H1 (cell line): ENCODE measurements around the gene MORN4. TPM values are rescaled to one million over a fixed set of nuclear protein-coding genes. Genes with fewer than 3 reads are reported as not detected.

Experiments used
- CTCF ChIA-PET: fragments of 300-600 bp; sonication (Branson Sonifier 250); formaldehyde crosslinking; loops from one replicate; lab custom pipeline; 2021; ENCODE audit not compliant: partially characterized antibody; lab: Charles Lee
- POLR2A ChIA-PET: fragments of 300-600 bp; sonication (Branson Sonifier 250); formaldehyde crosslinking; loops from one replicate; lab custom pipeline; 2021; ENCODE audit warnings: inconsistent platforms; ENCODE audit not compliant: partially characterized antibody; lab: Charles Lee
- DNase-seq, 2 experiments: peaks; one replicate each; pipeline versions ENCODE4 v3.0.0 to v3.0.0-alpha.2; 2010 to 2022; ENCODE audit warnings: low spot score in 2 of 2, low read depth in 1 of 2, mixed read lengths in 1 of 2
- FAIRE-seq: peaks from 2 replicates; lab custom pipeline; 2011; peaks lifted over from hg19 to GRCh38; lab: Jason Lieb, UNC
- H2AFZ ChIP-seq: 2 replicates; pipeline ENCODE4 v1.8.1; 2012; ENCODE audit warnings: low read length, inconsistent platforms
- H2AK5ac ChIP-seq: 2 replicates; pipeline ENCODE4 v1.6.1; 2013; ENCODE audit warnings: low read depth, low read length
- H2BK120ac ChIP-seq: replicated peaks from 2 replicates; pipeline ENCODE3; 2013; ENCODE audit warnings: low read depth, low read length, inconsistent platforms
- H2BK12ac ChIP-seq: 2 replicates; pipeline ENCODE4 v1.6.1; 2013; ENCODE audit warnings: low read depth, low read length
- H2BK15ac ChIP-seq: 2 replicates; pipeline ENCODE4 v1.6.1; 2013; ENCODE audit warnings: low read length
- H2BK20ac ChIP-seq: 2 replicates; pipeline ENCODE4 v1.6.1; 2013; ENCODE audit warnings: low read length
- H2BK5ac ChIP-seq: 2 replicates; pipeline ENCODE4 v1.6.1; 2013; ENCODE audit warnings: low read depth, low read length
- H3K14ac ChIP-seq: 2 replicates; pipeline ENCODE4 v1.6.1; 2013; ENCODE audit warnings: inconsistent platforms; ENCODE audit not compliant: insufficient read length
- H3K18ac ChIP-seq: 2 replicates; pipeline ENCODE4 v1.6.1; 2013; ENCODE audit warnings: low read length; ENCODE audit errors: extremely low read depth
- H3K23ac ChIP-seq: 2 replicates; pipeline ENCODE4 v1.6.1; 2013; ENCODE audit warnings: inconsistent platforms; ENCODE audit not compliant: insufficient read length
- H3K23me2 ChIP-seq: 2 replicates; pipeline ENCODE4 v1.6.1; 2013; ENCODE audit warnings: low read depth, low read length
- H3K27ac ChIP-seq: 2 replicates; pipeline ENCODE4 v1.6.1; 2011; ENCODE audit warnings: low read depth, low read length, inconsistent platforms
- H3K27me3 ChIP-seq, 4 experiments: replicated peaks in 1 of 4; 1 replicate in 1 of 4; 2 replicates in 3 of 4; pipeline versions ENCODE4 v1.6.1 to v1.8.1; 2011 to 2013; ENCODE audit warnings: low read length in 3 of 4, mild to moderate bottlenecking in 3 of 4, inconsistent platforms in 2 of 4, mixed read lengths in 2 of 4, moderate library complexity in 1 of 4; ENCODE audit not compliant: control insufficient read depth in 3 of 4, insufficient read depth in 3 of 4; ENCODE audit errors: extremely low read depth in 1 of 4
- H3K36me3 ChIP-seq, 4 experiments: 2 replicates each; pipeline versions ENCODE4 v1.6.1 to v1.8.1; 2011 to 2013; ENCODE audit warnings: mild to moderate bottlenecking in 4 of 4, low read length in 3 of 4, moderate library complexity in 2 of 4, control low read depth in 1 of 4, inconsistent platforms in 1 of 4; ENCODE audit not compliant: insufficient read depth in 4 of 4, control insufficient read depth in 2 of 4
- H3K4ac ChIP-seq: replicated peaks from 2 replicates; pipeline ENCODE3; 2013; ENCODE audit warnings: low read length, low read depth, mixed read lengths, inconsistent platforms; ENCODE audit not compliant: insufficient read length
- H3K4me1 ChIP-seq, 4 experiments: replicated peaks in 1 of 4; 1 replicate in 1 of 4; 2 replicates in 3 of 4; pipeline versions ENCODE4 v1.6.1 to v1.8.1; 2011 to 2013; ENCODE audit warnings: low read length in 3 of 4, inconsistent platforms in 2 of 4, mixed read lengths in 1 of 4; ENCODE audit not compliant: insufficient read depth in 4 of 4, control insufficient read depth in 3 of 4
- H3K4me2 ChIP-seq, 2 experiments: 2 replicates each; pipeline versions ENCODE4 v1.6.1 to v1.8.1; 2011 to 2013; ENCODE audit warnings: low read depth in 2 of 2, low read length in 2 of 2, control low read depth in 1 of 2, inconsistent platforms in 1 of 2, mild to moderate bottlenecking in 1 of 2; ENCODE audit not compliant: insufficient read depth in 1 of 2
- H3K4me3 ChIP-seq, 4 experiments: fragments of 200-600, 300-600 bp in 1 of 4; sonication (generic), shearing (Covaris generic), sonication (Bioruptor Twin) in 1 of 4; 2 replicates each; pipeline versions ENCODE4 v1.5.1 to v1.8.1; 2011 to 2016; ENCODE audit warnings: low read length in 4 of 4, low read depth in 3 of 4, control low read depth in 2 of 4, inconsistent platforms in 2 of 4, mild to moderate bottlenecking in 2 of 4, mixed read lengths in 1 of 4, moderate library complexity in 1 of 4; ENCODE audit not compliant: insufficient read depth in 2 of 4; ENCODE audit errors: extremely low read depth in 1 of 4
- H3K56ac ChIP-seq: replicated peaks from 2 replicates; pipeline ENCODE3; 2013; ENCODE audit warnings: low read depth, mild to moderate bottlenecking, mixed read lengths, low read length, inconsistent platforms; ENCODE audit not compliant: insufficient read length
- H3K79me1 ChIP-seq: 2 replicates; pipeline ENCODE4 v1.6.1; 2013; ENCODE audit warnings: low read depth, low read length, control low read depth
- H3K79me2 ChIP-seq, 2 experiments: 2 replicates each; pipeline versions ENCODE4 v1.6.1 to v1.8.1; 2012 to 2013; ENCODE audit warnings: low read length in 2 of 2, mild to moderate bottlenecking in 2 of 2, inconsistent platforms in 1 of 2; ENCODE audit not compliant: insufficient read depth in 2 of 2, control insufficient read depth in 1 of 2
- H3K9ac ChIP-seq, 4 experiments: replicated peaks in 1 of 4; 1 replicate in 1 of 4; 2 replicates in 3 of 4; pipeline versions ENCODE4 v1.6.1 to v1.8.1; 2011 to 2013; ENCODE audit warnings: low read depth in 3 of 4, low read length in 3 of 4, control low read depth in 2 of 4, mild to moderate bottlenecking in 2 of 4, moderate library complexity in 2 of 4, inconsistent platforms in 1 of 4; ENCODE audit errors: extremely low read depth in 1 of 4
- H3K9me3 ChIP-seq, 2 experiments: 2 replicates each; pipeline versions ENCODE4 v1.6.1 to v1.8.1; 2012 to 2013; ENCODE audit warnings: mild to moderate bottlenecking in 2 of 2, moderate library complexity in 2 of 2, control low read depth in 1 of 2, inconsistent platforms in 1 of 2, low read depth in 1 of 2, low read length in 1 of 2, mixed read lengths in 1 of 2; ENCODE audit not compliant: insufficient read depth in 2 of 2
- H4K20me1 ChIP-seq, 2 experiments: replicated peaks in 1 of 2; 2 replicates each; pipeline versions ENCODE3 to v1.8.1; 2011 to 2013; ENCODE audit warnings: inconsistent platforms in 2 of 2, low read length in 2 of 2, mild to moderate bottlenecking in 1 of 2; ENCODE audit not compliant: insufficient read depth in 2 of 2, control insufficient read depth in 1 of 2
- H4K5ac ChIP-seq: 2 replicates; pipeline ENCODE4 v1.6.1; 2013; ENCODE audit warnings: low read length, low read depth, mixed read lengths, inconsistent platforms; ENCODE audit not compliant: insufficient read length
- H4K8ac ChIP-seq: 2 replicates; pipeline ENCODE4 v1.8.0; 2013; ENCODE audit warnings: mild to moderate bottlenecking, moderate library complexity, low read length, inconsistent platforms; ENCODE audit not compliant: insufficient read depth; ENCODE audit errors: extremely low read depth
- H4K91ac ChIP-seq: replicated peaks from 2 replicates; pipeline ENCODE3; 2013; ENCODE audit warnings: low read length, mixed read lengths, inconsistent platforms; ENCODE audit not compliant: insufficient read length
- BACH1 ChIP-seq: IDR thresholded peaks from 2 replicates; pipeline ENCODE4 v1.6.1; 2012; ENCODE audit warnings: low read length, improper control_type of control experiment
- KDM1A ChIP-seq: fragments of 200-600, 300-600 bp; sonication (generic); IDR thresholded peaks from 2 replicates; pipeline ENCODE4 v1.7.1; 2016; ENCODE audit warnings: mild to moderate bottlenecking, low read length, borderline replicate concordance
- RFX5 ChIP-seq: IDR thresholded peaks from 2 replicates; pipeline ENCODE4 v1.6.1; 2011; ENCODE audit warnings: low read depth, low read length, improper control_type of control experiment, borderline replicate concordance
- WGBS, 2 experiments: shearing (Covaris generic) in 1 of 2; methylation state at CpG; one replicate each; pipeline versions ENCODE4 v1.1.6 to v1.1.7; 2013 to 2015; ENCODE audit warnings: low lambda C conversion rate in 2 of 2, mixed read lengths in 2 of 2, inconsistent platforms in 1 of 2, low coverage in 1 of 2, missing lambda C conversion rate in 1 of 2; ENCODE audit not compliant: insufficient replicate concordance in 2 of 2, insufficient coverage in 1 of 2, insufficient read length in 1 of 2; ENCODE audit errors: extremely low coverage in 1 of 2, missing lambda C conversion rate in 1 of 2; 5-methylcytosine and 5-hydroxymethylcytosine counted together
- polyA plus RNA-seq, 7 experiments: library from polyadenylated mRNA; depleted of rRNA in 3 of 7; stranded (reverse) in 5 of 7; unstranded in 2 of 7; fragments of >200 nt in 5 of 7; fragments of 200-250 nt in 2 of 7; gene quantifications; 1 replicate in 5 of 7; 2 replicates in 1 of 7; 4 replicates in 1 of 7; pipeline versions ENCODE4 v1.2.1 to v1.2.3, GENCODE V29; 2011 to 2013; ENCODE audit warnings: missing spikeins in 2 of 7, mixed read lengths in 2 of 7
- total RNA-seq: library from RNA; stranded (reverse); fragmentation: NEBNext Ultra II Directional; extraction: Animal tissue kit (Norgen Biotek cat#: 25700); gene quantifications from 2 replicates; pipeline ENCODE4 v1.2.1, GENCODE V29; 2021

Gene MORN4
- total and polyA plus RNA-seq, 2 of the 8 experiments (the other 6 are each of a cell fraction or from before 2014, with no cell fraction given) = 13.6 to 22.0 TPM

GRCh38 chr10:97650726-97651125 is 17.4 kb upstream of the MORN4 start:
- no peak overlapping the region for H2BK5ac ChIP-seq
- no peaks in the 10 kb centered on the region for H3K27me3 ChIP-seq
- no peak overlapping the region for H2AFZ ChIP-seq
- H2BK15ac ChIP-seq = no peak overlapping the region
- peaks cover 0 to under 1% of the 10 kb centered on the region in 2 experiments for H4K20me1 ChIP-seq
- no peak overlapping the region for H3K27ac ChIP-seq
- no peak overlapping the region for H3K4me3 ChIP-seq
- TF ChIP-seq BACH1 (no peak), RFX5 (no peak), KDM1A (no peak)
- no peak overlapping the region for H4K8ac ChIP-seq
- no peaks in the 10 kb centered on the region for H3K9me3 ChIP-seq
- ChIA-PET CTCF (interaction anchor here (0.9 kb wide), 1 partner anchor 9 kb away, joined by 6 read pairs; no protein-coding TSS in a partner anchor), POLR2A (no interaction called here)
- no peak overlapping the region for H3K4ac ChIP-seq
- H4K5ac ChIP-seq = no peak overlapping the region
- no peak overlapping the region for H2BK20ac ChIP-seq
- H3K23ac ChIP-seq = no peak overlapping the region
- FAIRE-seq (no peak), DNase-seq (no peak)
- no peak overlapping the region for H2BK12ac ChIP-seq
- no peak overlapping the region for H3K4me2 ChIP-seq
- H3K36me3 ChIP-seq = peaks cover 11 to 45% (median 30%) of the 10 kb centered on the region in 4 experiments
- peaks cover 5 to 11% (median 9%) of the 10 kb centered on the region in 4 experiments; a peak in 6 of 7 replicates for H3K4me1 ChIP-seq
- no peak overlapping the region for H3K18ac ChIP-seq
- H4K91ac ChIP-seq = no peak overlapping the region
- no peak overlapping the region for H2AK5ac ChIP-seq
- no peak overlapping the region for H3K9ac ChIP-seq
- no peaks in the 10 kb centered on the region for H3K23me2 ChIP-seq
- no peak overlapping the region for H2BK120ac ChIP-seq
- WGBS, 2 experiments = 88% methylated on average over 3 of the region's 3 CpGs; no CpG with 5 or more reads in 1 of the 2 experiments
- H3K79me2 ChIP-seq = peaks cover 5 to 29% of the 10 kb centered on the region in 2 experiments; a peak in 3 of 4 replicates
- no peak overlapping the region for H3K14ac ChIP-seq
- H3K56ac ChIP-seq = no peak overlapping the region
- no peaks in the 10 kb centered on the region for H3K79me1 ChIP-seq
